OCI-LY3 (cell line): ENCODE results near the gene SGMS2.

Experiments used
- H2AFZ ChIP-seq: fragments of 200-600, 300-600 bp; shearing (Covaris generic); 2 replicates; pipeline ENCODE4 v1.6.0; 2014; ENCODE audit warnings: antibody characterized with exemption, low read depth, low read length
- H3K27ac ChIP-seq: fragments of 200-600, 300-600 bp; sonication (generic); 2 replicates; pipeline ENCODE4 v1.5.1; 2014; ENCODE audit warnings: mild to moderate bottlenecking, low read length, moderate library complexity, mixed read lengths
- H3K27me3 ChIP-seq: fragments of 200-600, 300-600 bp; sonication (generic); 2 replicates; pipeline ENCODE4 v1.6.1; 2014; ENCODE audit warnings: low read depth, low read length, mixed read lengths
- H3K36me3 ChIP-seq: fragments of 200-600, 300-600 bp; sonication (generic); replicated peaks from 2 replicates; pipeline ENCODE3; 2014; ENCODE audit warnings: low read depth, low read length, mixed read lengths
- H3K4me1 ChIP-seq: fragments of 300-600, 200-600 bp; sonication (generic); 2 replicates; pipeline ENCODE4 v1.6.1; 2014; ENCODE audit warnings: low read length, mixed read lengths
- H3K4me2 ChIP-seq: fragments of 200-600, 300-600 bp; sonication (generic); 2 replicates; pipeline ENCODE4 v1.6.1; 2014; ENCODE audit warnings: low read length, mixed read lengths
- H3K4me3 ChIP-seq: fragments of 300-600, 200-600 bp; sonication (generic); 2 replicates; pipeline ENCODE4 v1.5.1; 2014; ENCODE audit warnings: antibody characterized with exemption, mild to moderate bottlenecking, low read length, moderate library complexity
- H3K79me2 ChIP-seq: fragments of 300-600, 200-600 bp; shearing (Covaris generic); 2 replicates; pipeline ENCODE4 v1.6.1; 2014; ENCODE audit warnings: mild to moderate bottlenecking, low read length, mixed read lengths
- H3K9ac ChIP-seq: fragments of 300-600, 200-600 bp; shearing (Covaris generic); 2 replicates; pipeline ENCODE4 v1.6.0; 2014; ENCODE audit warnings: mild to moderate bottlenecking, low read length, moderate library complexity
- H3K9me3 ChIP-seq: fragments of 200-600, 300-600 bp; shearing (Covaris generic); 2 replicates; pipeline ENCODE4 v1.6.1; 2014; ENCODE audit warnings: low read length, mixed read lengths; ENCODE audit not compliant: insufficient read depth
- H4K20me1 ChIP-seq: fragments of 200-600, 300-600 bp; sonication (generic); 2 replicates; pipeline ENCODE4 v1.6.1; 2016; ENCODE audit warnings: low read length, mixed read lengths; ENCODE audit not compliant: insufficient read depth
- CTCF ChIP-seq: fragments of 200-600, 300-600 bp; sonication (generic); IDR thresholded peaks from 2 replicates; pipeline ENCODE4 v1.5.1; 2014; ENCODE audit warnings: antibody characterized with exemption, low read length, low read depth
- EZH2phosphoT487 ChIP-seq: fragments of 200-600 bp; shearing (Covaris generic); IDR thresholded peaks from 2 replicates; pipeline ENCODE4 v1.6.1; 2018; ENCODE audit warnings: antibody characterized with exemption, mixed run types, low read depth

The SGMS2 gene

GRCh38 chr4:107854356-107855022 lies 29.8 kb downstream of the SGMS2 start:
- H3K4me1 ChIP-seq: no peaks in the 10 kb centered on the region
- no peak for TF ChIP-seq CTCF
- TF ChIP-seq EZH2phosphoT487: no peak
- H3K27me3 ChIP-seq: 0 out of 2 replicates have a peak, but pooled peaks cover 6% of the 10 kb centered on the region
- no peak overlapping the region for H2AFZ ChIP-seq
- H3K4me3 ChIP-seq: no peak overlapping the region
- H3K9me3 ChIP-seq: no peaks in the 10 kb centered on the region
- H3K4me2 ChIP-seq: no peak overlapping the region
- H3K79me2 ChIP-seq: no peaks in the 10 kb centered on the region
- no peaks in the 10 kb centered on the region for H4K20me1 ChIP-seq
- H3K9ac ChIP-seq: no peak overlapping the region
- no peak overlapping the region for H3K27ac ChIP-seq
- no peaks in the 10 kb centered on the region for H3K36me3 ChIP-seq

GRCh38 chr4:107855723-107856122 lies 31.0 kb downstream of the SGMS2 start:
- Histone ChIP-seq H3K9me3 (no peaks in the 10 kb centered on the region), H3K27ac (no peak overlapping the region), H3K27me3 (0 out of 2 replicates have a peak, but pooled peaks cover 6% of the 10 kb centered on the region), H4K20me1 (no peaks in the 10 kb centered on the region), H2AFZ (no peak overlapping the region), H3K4me1 (no peaks in the 10 kb centered on the region), H3K4me3 (no peak overlapping the region), H3K4me2 (no peak overlapping the region), H3K9ac (no peak overlapping the region), H3K36me3 (no peaks in the 10 kb centered on the region), H3K79me2 (no peaks in the 10 kb centered on the region)
- no peak for TF ChIP-seq EZH2phosphoT487
- no peak for TF ChIP-seq CTCF

- Histone ChIP-seq H3K27me3 (0 out of 2 replicates have a peak, but pooled peaks cover 6% of the 10 kb centered on the region), H3K9ac (no peak overlapping the region), H3K27ac (no peak overlapping the region), H3K4me1 (no peaks in the 10 kb centered on the region), H4K20me1 (no peaks in the 10 kb centered on the region), H3K9me3 (no peaks in the 10 kb centered on the region), H2AFZ (no peak overlapping the region), H3K4me3 (no peak overlapping the region), H3K4me2 (no peak overlapping the region), H3K79me2 (no peaks in the 10 kb centered on the region), H3K36me3 (no peaks in the 10 kb centered on the region)
- TF ChIP-seq CTCF (no peak), EZH2phosphoT487 (no peak)
Observed at GRCh38 chr4:107856901-107857300, 32.2 kb downstream of the SGMS2 start.

GRCh38 chr4:107857741-107858140 lies 33.0 kb downstream of the SGMS2 start:
- no peak for TF ChIP-seq CTCF
- no peak for TF ChIP-seq EZH2phosphoT487
- no peaks in the 10 kb centered on the region for H3K9me3 ChIP-seq
- no peaks in the 10 kb centered on the region for H3K79me2 ChIP-seq
- no peak overlapping the region for H2AFZ ChIP-seq
- no peak overlapping the region for H3K4me2 ChIP-seq
- H3K4me1 ChIP-seq: no peaks in the 10 kb centered on the region
- H3K36me3 ChIP-seq: no peaks in the 10 kb centered on the region
- H3K27ac ChIP-seq: no peak overlapping the region
- no peak overlapping the region for H3K4me3 ChIP-seq
- H3K9ac ChIP-seq: no peak overlapping the region
- H4K20me1 ChIP-seq: no peaks in the 10 kb centered on the region
- H3K27me3 ChIP-seq: peaks cover 6% of the 10 kb centered on the region; the same call in 1 of the 2 replicates
